ENCODE data around the gene RECQL5.

Gene RECQL5

GRCh38 chr17:75685499-75685898 lies 18.5 kb upstream of the RECQL5 start:
- DNase-seq: no peak

- no peak for DNase-seq
These were observed 18.0 kb upstream of the RECQL5 start for GRCh38 chr17:75684924-75685323.

DNA sequence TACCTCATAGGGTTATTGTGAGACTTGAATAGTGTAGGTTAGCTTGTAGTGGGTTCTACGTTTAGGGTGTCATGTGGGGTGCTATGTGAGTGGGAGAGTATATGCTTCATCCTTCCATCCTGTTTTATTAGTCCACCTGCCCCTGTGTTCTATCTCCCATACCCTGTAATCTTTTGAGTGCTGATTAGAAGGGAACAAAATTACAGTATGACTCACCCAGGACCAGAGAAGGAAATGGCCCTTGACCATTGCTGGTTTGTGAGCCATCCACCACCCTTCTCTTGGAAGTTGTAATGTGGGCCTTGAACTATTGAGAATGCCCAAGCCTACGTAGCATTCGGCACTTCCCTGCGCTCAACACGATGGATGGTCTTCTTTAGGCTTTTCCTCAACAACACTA lies 17.3 kb upstream of the RECQL5 start:
- no peak for DNase-seq

DNA sequence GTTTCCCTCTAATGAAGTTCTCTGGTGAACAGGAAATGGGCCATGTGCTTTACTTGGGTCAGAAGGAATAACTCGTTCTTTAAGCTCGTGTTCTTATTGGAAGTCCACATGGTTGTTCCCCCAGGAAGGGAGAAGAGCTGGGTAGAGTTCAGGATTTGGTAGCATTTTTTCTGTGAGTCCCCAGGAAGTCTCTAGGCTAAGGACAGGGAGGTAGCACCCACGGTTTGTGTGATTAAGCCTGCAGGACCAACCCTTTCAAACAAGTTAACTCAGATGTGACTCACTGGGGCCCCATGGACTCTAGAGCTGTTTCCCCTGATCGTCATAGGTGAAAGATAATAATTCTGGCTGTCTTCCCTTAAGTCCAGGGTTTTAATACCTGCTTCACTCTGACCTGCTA lies 16.6 kb upstream of the RECQL5 start:
- DNase-seq: no peak

GRCh38 chr17:75681289-75681688 lies 14.3 kb upstream of the RECQL5 start:
- no peak for DNase-seq

GRCh38 chr17:75680431-75680830 lies 13.5 kb upstream of the RECQL5 start:
- DNase-seq: no peak

GRCh38 chr17:75679706-75680211 lies 12.8 kb upstream of the RECQL5 start:
- DNase-seq: no peak

GRCh38 chr17:75676461-75676860 lies 9.5 kb upstream of the RECQL5 start:
- no peak for DNase-seq

GRCh38 chr17:75673487-75673886 lies 6.5 kb upstream of the RECQL5 start:
- DNase-seq: no peak

- no peak for DNase-seq
These were observed 5.1 kb upstream of the RECQL5 start for GRCh38 chr17:75672011-75672410.

DNA sequence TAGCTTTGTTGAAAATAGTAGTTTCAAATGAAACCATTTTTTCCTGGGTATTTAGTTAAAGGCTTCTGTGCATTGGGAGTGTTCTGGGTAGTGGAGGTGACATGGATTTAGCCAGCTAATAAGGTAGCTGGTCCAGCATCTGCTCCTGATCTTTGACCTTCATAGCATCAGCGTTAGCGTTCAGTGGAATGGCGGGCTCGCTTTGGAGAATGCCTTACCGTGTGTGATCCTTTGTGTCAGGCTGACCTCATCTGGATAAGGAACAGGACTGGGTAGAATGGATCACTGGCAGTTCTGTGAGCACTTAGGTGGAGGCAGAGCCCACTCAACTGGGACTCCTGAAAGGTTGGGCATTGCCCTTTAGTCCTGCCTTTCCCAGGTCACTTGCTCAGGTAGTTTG lies 3.9 kb upstream of the RECQL5 start:
- no peak for DNase-seq

- no peak for DNase-seq
These were observed 1.5 kb upstream of the RECQL5 start for GRCh38 chr17:75668489-75668888.

GRCh38 chr17:75667825-75668224 lies 871 bp upstream of the RECQL5 start:
- no peak for DNase-seq

- DNase-seq: no peak
These were observed 973 bp downstream of the RECQL5 start for GRCh38 chr17:75665981-75666380.

- no peak for DNase-seq
These were observed 2.8 kb downstream of the RECQL5 start for GRCh38 chr17:75664099-75664549.

- DNase-seq: no peak
These were observed 4.4 kb downstream of the RECQL5 start for GRCh38 chr17:75662511-75662910.

DNA sequence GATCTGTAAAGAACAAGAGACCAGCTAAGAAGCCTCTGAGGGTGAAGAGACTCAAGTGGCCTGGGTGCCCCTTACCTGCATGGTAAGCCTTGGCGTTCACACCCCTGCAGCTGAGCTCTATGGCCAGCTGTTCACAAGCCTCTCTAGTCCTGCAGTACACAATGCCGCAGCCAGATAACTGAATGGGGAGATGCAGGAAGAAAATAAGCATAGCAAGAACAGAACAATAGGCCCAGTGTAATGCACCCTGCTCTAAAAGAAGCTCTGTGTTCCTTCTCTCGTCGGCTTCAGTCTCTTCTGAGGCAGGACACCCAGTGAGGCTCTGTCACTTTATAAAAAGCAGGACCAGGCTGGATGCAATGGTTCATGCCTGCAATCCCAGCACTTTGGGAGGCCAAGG lies 5.4 kb downstream of the RECQL5 start:
- no peak for DNase-seq

- no peak for DNase-seq
These were observed 8.7 kb downstream of the RECQL5 start for GRCh38 chr17:75658237-75658636.

GRCh38 chr17:75654176-75654575 lies 12.8 kb downstream of the RECQL5 start:
- no peak for DNase-seq

GRCh38 chr17:75652934-75653549 lies 13.9 kb downstream of the RECQL5 start:
- no peak for DNase-seq

DNA sequence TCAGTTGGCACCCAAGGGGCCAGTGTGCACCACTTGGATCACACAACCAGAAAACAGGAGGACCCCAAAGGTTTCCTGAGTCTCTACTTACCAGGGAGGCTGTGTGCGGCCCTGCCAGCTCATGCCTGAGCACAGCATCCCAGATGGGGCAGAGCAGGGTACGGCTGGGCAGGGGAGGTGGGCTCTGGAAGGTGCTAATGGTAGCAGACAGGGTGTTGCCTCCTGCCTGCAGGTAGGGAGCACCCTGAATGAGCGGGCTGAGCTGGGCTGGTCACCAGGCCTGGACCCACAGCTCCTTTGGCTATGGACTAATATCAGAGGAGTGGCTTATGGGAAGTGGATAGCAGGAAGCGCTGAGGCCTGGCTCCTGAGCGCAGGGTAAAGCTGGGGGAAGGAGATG lies 14.6 kb downstream of the RECQL5 start:
- DNase-seq: no peak

DNA sequence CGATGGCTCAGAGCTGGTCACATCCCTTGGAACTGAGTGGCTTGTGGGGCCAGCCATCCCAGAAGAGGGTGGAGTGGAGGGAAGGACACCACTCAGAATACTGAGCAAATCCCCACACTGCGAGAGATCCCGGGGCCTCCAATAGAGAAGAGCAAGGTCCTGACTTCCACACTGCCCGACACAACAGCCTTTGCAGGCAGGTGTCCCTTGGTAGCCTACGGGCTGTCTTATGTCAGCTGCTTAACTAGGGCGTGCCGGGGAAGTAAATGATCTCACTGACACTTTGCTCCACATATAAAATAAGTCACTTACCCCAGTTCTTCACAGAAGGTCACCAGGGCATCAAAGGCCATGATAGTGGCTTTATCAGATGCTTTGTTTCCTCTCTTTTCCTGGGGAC lies 16.1 kb downstream of the RECQL5 start:
- DNase-seq: no peak

- no peak for DNase-seq
These were observed 17.3 kb downstream of the RECQL5 start for GRCh38 chr17:75649687-75650086.

DNA sequence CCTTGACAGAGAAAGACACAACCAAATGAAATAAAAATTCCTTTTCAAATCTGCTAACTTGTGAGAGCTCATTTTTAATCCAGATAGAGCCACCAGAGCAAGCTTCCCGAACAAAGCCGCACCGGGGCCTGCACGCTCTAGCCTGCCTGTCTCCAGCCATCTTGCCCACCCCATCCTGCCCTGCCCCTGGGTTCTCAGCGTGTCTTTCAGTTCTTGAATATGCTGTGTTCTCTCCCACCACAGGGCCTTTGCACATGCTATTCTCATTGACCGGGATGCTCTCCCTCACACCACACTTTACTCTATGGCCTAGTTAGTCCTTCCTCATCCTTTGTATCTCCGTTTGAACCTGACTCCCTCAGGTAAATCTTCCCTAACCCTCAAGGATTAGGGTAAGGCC lies 19.0 kb downstream of the RECQL5 start:
- no peak for DNase-seq

DNA sequence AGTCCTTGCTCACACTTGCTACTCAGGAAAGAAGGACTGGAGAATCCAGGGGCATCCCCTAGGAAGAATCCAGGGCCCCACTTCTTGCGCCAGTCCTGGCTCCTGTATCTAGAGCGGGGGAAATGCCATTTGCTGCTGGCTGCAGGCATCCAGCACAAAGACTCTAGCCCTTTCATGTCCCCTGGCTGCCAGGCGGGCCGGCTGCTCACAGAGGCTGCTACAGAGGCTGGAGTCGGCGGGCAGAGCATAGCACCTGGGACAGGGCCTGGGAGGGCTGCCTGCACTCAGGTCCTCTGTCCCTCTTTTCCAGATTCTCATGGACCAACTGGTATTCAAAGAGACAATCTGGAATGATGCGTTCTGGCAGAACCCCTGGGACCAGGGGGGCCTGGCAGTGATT lies 19.9 kb downstream of the RECQL5 start:
- DNase-seq: no peak

DNA sequence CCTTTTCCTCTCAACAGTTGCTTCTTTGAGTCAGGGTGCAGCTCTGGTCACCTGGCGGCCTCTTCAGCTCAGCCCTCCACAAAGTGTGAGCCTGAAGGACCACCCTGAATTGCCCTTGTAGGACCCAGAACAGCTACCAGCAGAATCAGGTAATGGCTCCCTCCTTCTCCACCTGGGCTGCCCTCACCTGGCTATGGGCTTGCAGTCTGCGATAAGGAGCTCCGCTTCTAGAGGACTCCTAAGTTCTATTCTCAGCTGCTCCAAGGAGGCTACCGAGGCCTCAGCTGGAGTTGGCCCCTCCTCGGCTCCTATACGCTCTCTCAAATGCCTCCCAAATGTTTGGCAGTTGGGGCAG lies 20.3 kb downstream of the RECQL5 start:
- DNase-seq: no peak
